Gastrocnemius medialis (tissue), 4 donors: ENCODE data around the gene ZNF92.

ENCODE experiments used
- POLR2A ChIP-seq, 2 donors: fragments of 450-650 bp; IDR thresholded peaks; one replicate each; pipeline ENCODE4 v1.6.1; 2017; ENCODE audit warnings: antibody characterized with exemption in 2 of 2, mild to moderate bottlenecking in 2 of 2, moderate library complexity in 2 of 2
- TF ChIP-seq, protein P1 (sequence below), 5 experiments: fragments of 450-650 bp in 3 of 5; fragments of 200-600 bp in 2 of 5; sonication (generic) in 2 of 5; IDR thresholded peaks in 4 of 5; conservative IDR thresholded peaks in 1 of 5; 1 replicate in 4 of 5; 2 replicates in 1 of 5; pipeline ENCODE4 v1.5.1; 2016 to 2019; ENCODE audit warnings: antibody characterized with exemption in 5 of 5, mild to moderate bottlenecking in 3 of 5, moderate library complexity in 3 of 5

DNA sequence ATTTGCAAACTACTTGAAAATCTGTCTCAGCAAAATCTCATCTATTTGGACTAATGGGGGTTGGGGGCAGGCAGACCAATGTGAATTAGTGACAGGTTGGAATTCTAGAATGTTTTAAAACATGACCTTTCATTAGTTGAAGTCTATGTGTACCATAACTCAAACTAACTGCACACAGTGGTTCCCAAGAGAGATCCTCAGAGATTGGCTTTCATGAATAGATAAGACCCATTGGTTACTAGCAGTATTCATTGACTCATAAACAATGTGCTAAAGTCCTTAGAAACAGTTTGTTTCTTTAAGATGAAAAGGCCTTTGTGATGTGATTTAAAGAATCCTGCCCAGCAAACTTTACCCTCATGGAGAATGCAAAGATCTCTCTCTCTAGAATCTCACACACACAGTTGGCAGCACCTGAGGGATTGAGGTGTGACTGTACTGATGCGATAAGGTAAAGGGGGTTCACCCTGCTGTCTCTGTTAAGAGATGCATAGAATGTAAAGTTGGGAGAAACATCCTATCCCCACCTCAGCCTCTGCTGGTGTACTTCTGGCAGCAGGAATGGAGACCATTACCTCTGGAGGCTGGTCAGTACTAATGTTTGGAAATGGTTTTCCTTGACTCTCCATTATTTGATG lies 70.7 kb downstream of the ZNF92 start:
- TF ChIP-seq, protein P1, sequence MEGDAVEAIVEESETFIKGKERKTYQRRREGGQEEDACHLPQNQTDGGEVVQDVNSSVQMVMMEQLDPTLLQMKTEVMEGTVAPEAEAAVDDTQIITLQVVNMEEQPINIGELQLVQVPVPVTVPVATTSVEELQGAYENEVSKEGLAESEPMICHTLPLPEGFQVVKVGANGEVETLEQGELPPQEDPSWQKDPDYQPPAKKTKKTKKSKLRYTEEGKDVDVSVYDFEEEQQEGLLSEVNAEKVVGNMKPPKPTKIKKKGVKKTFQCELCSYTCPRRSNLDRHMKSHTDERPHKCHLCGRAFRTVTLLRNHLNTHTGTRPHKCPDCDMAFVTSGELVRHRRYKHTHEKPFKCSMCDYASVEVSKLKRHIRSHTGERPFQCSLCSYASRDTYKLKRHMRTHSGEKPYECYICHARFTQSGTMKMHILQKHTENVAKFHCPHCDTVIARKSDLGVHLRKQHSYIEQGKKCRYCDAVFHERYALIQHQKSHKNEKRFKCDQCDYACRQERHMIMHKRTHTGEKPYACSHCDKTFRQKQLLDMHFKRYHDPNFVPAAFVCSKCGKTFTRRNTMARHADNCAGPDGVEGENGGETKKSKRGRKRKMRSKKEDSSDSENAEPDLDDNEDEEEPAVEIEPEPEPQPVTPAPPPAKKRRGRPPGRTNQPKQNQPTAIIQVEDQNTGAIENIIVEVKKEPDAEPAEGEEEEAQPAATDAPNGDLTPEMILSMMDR (IDR thresholded peaks at IDR 0.05 in 4 of 5, conservative IDR thresholded peaks at IDR 0.05 in 1 of 5): no peak
- TF ChIP-seq POLR2A (IDR thresholded peaks at IDR 0.05): no peak
